ENCODE measurements around the gene MID1. TPM values are rescaled to one million over a fixed set of nuclear protein-coding genes. Genes with fewer than 3 reads are reported as not detected.

MID1 gene
- total RNA-seq, 2 experiments from 2014 or later, result 0.95 to 1.2 TPM

- no peaks in the 10 kb centered on the region for H3K27me3 Mint-ChIP-seq (ENCODE audit: low read depth)
- H3K9me3 Mint-ChIP-seq, result no peaks in the 10 kb centered on the region
- H3K27ac Mint-ChIP-seq, result no peak overlapping the region
- H3K4me3 Mint-ChIP-seq, result no peak overlapping the region
- no peaks in the 10 kb centered on the region for H3K4me1 Mint-ChIP-seq (ENCODE audit: low read depth)
- intact Hi-C loops (cut with micrococcal nuclease), result no loop called here
- CTCF ChIA-PET, result no interaction called here
- H3K36me3 Mint-ChIP-seq (ENCODE audit: low read depth), result no peaks in the 10 kb centered on the region
- no peak for DNase-seq
These were observed 13.3 kb upstream of the MID1 start for GRCh38 chrX:10633722-10634121.

GRCh38 chrX:10631416-10632145 is 11.2 kb upstream of the MID1 start:
- intact Hi-C loops (cut with micrococcal nuclease), result no loop called here
- Mint-ChIP-seq H3K9me3 (no peaks in the 10 kb centered on the region), H3K27ac (no peak overlapping the region), H3K27me3 (ENCODE audit: low read depth) (no peaks in the 10 kb centered on the region), H3K4me3 (no peak overlapping the region), H3K4me1 (ENCODE audit: low read depth) (no peaks in the 10 kb centered on the region), H3K36me3 (ENCODE audit: low read depth) (no peaks in the 10 kb centered on the region)
- CTCF ChIA-PET, result no interaction called here
- no peak for DNase-seq

GRCh38 chrX:10630320-10630719 is 9.9 kb upstream of the MID1 start:
- DNase-seq, result no peak
- H3K4me1 Mint-ChIP-seq (ENCODE audit: low read depth), result no peaks in the 10 kb centered on the region
- H3K36me3 Mint-ChIP-seq (ENCODE audit: low read depth), result no peaks in the 10 kb centered on the region
- H3K9me3 Mint-ChIP-seq, result no peaks in the 10 kb centered on the region
- H3K4me3 Mint-ChIP-seq, result no peak overlapping the region
- CTCF ChIA-PET, result no interaction called here
- H3K27ac Mint-ChIP-seq, result no peak overlapping the region
- no peaks in the 10 kb centered on the region for H3K27me3 Mint-ChIP-seq (ENCODE audit: low read depth)
- intact Hi-C loops (cut with micrococcal nuclease), result no loop called here

GRCh38 chrX:10629905-10630304 is 9.5 kb upstream of the MID1 start:
- no peaks in the 10 kb centered on the region for H3K27me3 Mint-ChIP-seq (ENCODE audit: low read depth)
- intact Hi-C loops (cut with micrococcal nuclease), result no loop called here
- H3K27ac Mint-ChIP-seq, result no peak overlapping the region
- no peaks in the 10 kb centered on the region for H3K4me1 Mint-ChIP-seq (ENCODE audit: low read depth)
- H3K4me3 Mint-ChIP-seq, result no peak overlapping the region
- no peak for DNase-seq
- CTCF ChIA-PET, result no interaction called here
- H3K9me3 Mint-ChIP-seq, result no peaks in the 10 kb centered on the region
- H3K36me3 Mint-ChIP-seq (ENCODE audit: low read depth), result no peaks in the 10 kb centered on the region

- no peak overlapping the region for H3K27ac Mint-ChIP-seq
- CTCF ChIA-PET, result no interaction called here
- no peaks in the 10 kb centered on the region for H3K4me1 Mint-ChIP-seq (ENCODE audit: low read depth)
- H3K27me3 Mint-ChIP-seq (ENCODE audit: low read depth), result no peaks in the 10 kb centered on the region
- no peaks in the 10 kb centered on the region for H3K36me3 Mint-ChIP-seq (ENCODE audit: low read depth)
- no peak for DNase-seq
- no peak overlapping the region for H3K4me3 Mint-ChIP-seq
- intact Hi-C loops (cut with micrococcal nuclease), result no loop called here
- H3K9me3 Mint-ChIP-seq, result no peaks in the 10 kb centered on the region
These were observed 8.5 kb upstream of the MID1 start for GRCh38 chrX:10628906-10629305.

GRCh38 chrX:10622197-10622596 is 1.8 kb upstream of the MID1 start:
- CTCF ChIA-PET, result interaction anchor here (0.6 kb wide), 1 partner anchor 586 kb away, joined by 3 read pairs; no protein-coding TSS in a partner anchor
- no peak overlapping the region for H3K4me3 Mint-ChIP-seq
- peaks cover 27% of the 10 kb centered on the region for H3K27me3 Mint-ChIP-seq (ENCODE audit: low read depth)
- no peaks in the 10 kb centered on the region for H3K9me3 Mint-ChIP-seq
- no peak overlapping the region for H3K27ac Mint-ChIP-seq
- no peaks in the 10 kb centered on the region for H3K36me3 Mint-ChIP-seq (ENCODE audit: low read depth)
- DNase-seq, result no peak
- H3K4me1 Mint-ChIP-seq (ENCODE audit: low read depth), result peaks cover 6% of the 10 kb centered on the region
- intact Hi-C loops (cut with micrococcal nuclease), result no loop called here

- peaks cover 6% of the 10 kb centered on the region for H3K4me1 Mint-ChIP-seq (ENCODE audit: low read depth)
- H3K9me3 Mint-ChIP-seq, result no peaks in the 10 kb centered on the region
- intact Hi-C loops (cut with micrococcal nuclease), result loop anchor here (5.0 kb wide), 2 partner anchors 103 to 518 kb away; no protein-coding TSS in a partner anchor
- no peaks in the 10 kb centered on the region for H3K36me3 Mint-ChIP-seq (ENCODE audit: low read depth)
- DNase-seq, result no peak
- no peak overlapping the region for H3K27ac Mint-ChIP-seq
- H3K27me3 Mint-ChIP-seq (ENCODE audit: low read depth), result peaks cover 32% of the 10 kb centered on the region
- peak overlapping the region; percentile 57 for H3K4me3 Mint-ChIP-seq
- CTCF ChIA-PET, result no interaction called here
These were observed 849 bp downstream of the MID1 start for GRCh38 chrX:10619425-10620046.

- intact Hi-C loops (cut with micrococcal nuclease), result loop anchor here (5.0 kb wide), 2 partner anchors 103 to 518 kb away; no protein-coding TSS in a partner anchor
- CTCF ChIA-PET, result no interaction called here
- Mint-ChIP-seq H3K9me3 (no peaks in the 10 kb centered on the region), H3K27ac (no peak overlapping the region), H3K4me1 (ENCODE audit: low read depth) (peaks cover 6% of the 10 kb centered on the region), H3K27me3 (ENCODE audit: low read depth) (peaks cover 32% of the 10 kb centered on the region), H3K4me3 (no peak overlapping the region), H3K36me3 (ENCODE audit: low read depth) (no peaks in the 10 kb centered on the region)
- no peak for DNase-seq
These were observed 1.4 kb downstream of the MID1 start for GRCh38 chrX:10618961-10619360.

- intact Hi-C loops (cut with micrococcal nuclease), result loop anchor here (5.0 kb wide), 2 partner anchors 104 to 519 kb away; no protein-coding TSS in a partner anchor
- no peaks in the 10 kb centered on the region for H3K9me3 Mint-ChIP-seq
- no peak overlapping the region for H3K4me3 Mint-ChIP-seq
- DNase-seq, result no peak
- peaks cover 6% of the 10 kb centered on the region for H3K4me1 Mint-ChIP-seq (ENCODE audit: low read depth)
- H3K27ac Mint-ChIP-seq, result no peak overlapping the region
- CTCF ChIA-PET, result interaction anchor here (1.2 kb wide), 1 partner anchor 20 kb away, joined by 3 read pairs; no protein-coding TSS in a partner anchor
- no peaks in the 10 kb centered on the region for H3K36me3 Mint-ChIP-seq (ENCODE audit: low read depth)
- H3K27me3 Mint-ChIP-seq (ENCODE audit: low read depth), result peaks cover 32% of the 10 kb centered on the region
These were observed 2.4 kb downstream of the MID1 start for GRCh38 chrX:10617999-10618351.

GRCh38 chrX:10617186-10617998 is 3.0 kb downstream of the MID1 start:
- H3K36me3 Mint-ChIP-seq (ENCODE audit: low read depth), result no peaks in the 10 kb centered on the region
- no peaks in the 10 kb centered on the region for H3K9me3 Mint-ChIP-seq
- H3K4me1 Mint-ChIP-seq (ENCODE audit: low read depth), result peaks cover 6% of the 10 kb centered on the region
- no peak for DNase-seq
- peaks cover 30% of the 10 kb centered on the region for H3K27me3 Mint-ChIP-seq (ENCODE audit: low read depth)
- no peak overlapping the region for H3K27ac Mint-ChIP-seq
- H3K4me3 Mint-ChIP-seq, result no peak overlapping the region
- CTCF ChIA-PET, result interaction anchor here (1.2 kb wide), 1 partner anchor 19 kb away, joined by 3 read pairs; no protein-coding TSS in a partner anchor
- intact Hi-C loops (cut with micrococcal nuclease), result loop anchor here (5.0 kb wide), 2 partner anchors 105 to 520 kb away; no protein-coding TSS in a partner anchor

GRCh38 chrX:10615931-10616774 is 4.2 kb downstream of the MID1 start:
- H3K9me3 Mint-ChIP-seq, result no peaks in the 10 kb centered on the region
- intact Hi-C loops (cut with micrococcal nuclease), result loop anchor here (1.0 to 5.0 kb wide), 3 partner anchors 106 to 521 kb away; no protein-coding TSS in a partner anchor
- H3K27me3 Mint-ChIP-seq (ENCODE audit: low read depth), result peaks cover 27% of the 10 kb centered on the region
- H3K4me1 Mint-ChIP-seq (ENCODE audit: low read depth), result peaks cover 6% of the 10 kb centered on the region
- peak; percentile 13 for DNase-seq
- H3K4me3 Mint-ChIP-seq, result no peak overlapping the region
- H3K36me3 Mint-ChIP-seq (ENCODE audit: low read depth), result no peaks in the 10 kb centered on the region
- CTCF ChIA-PET, result no interaction called here
- H3K27ac Mint-ChIP-seq, result no peak overlapping the region

- Mint-ChIP-seq H3K36me3 (ENCODE audit: low read depth) (no peaks in the 10 kb centered on the region), H3K4me3 (no peak overlapping the region), H3K27me3 (ENCODE audit: low read depth) (peaks cover 8% of the 10 kb centered on the region), H3K9me3 (no peaks in the 10 kb centered on the region), H3K27ac (no peak overlapping the region), H3K4me1 (ENCODE audit: low read depth) (no peaks in the 10 kb centered on the region)
- CTCF ChIA-PET, result no interaction called here
- intact Hi-C loops (cut with micrococcal nuclease), result no loop called here
- DNase-seq, result no peak
These were observed 8.2 kb downstream of the MID1 start for GRCh38 chrX:10612215-10612614.

All from activated naive CD4-positive, alpha-beta T cell treated with anti-CD3 and anti-CD28 coated beads for 36 hours (primary cell).